Activated CD8-positive, alpha-beta T cell treated with anti-CD3 and anti-CD28 coated beads, Interleukin-2, amount 10 ng/mL, durations not matched to agents 7 days and 5 days (primary cell): ENCODE data around the gene DTNA. TPM values are rescaled to one million over a fixed set of nuclear protein-coding genes. Genes with fewer than 3 reads are reported as not detected.

ENCODE experiments used
- ATAC-seq: fragments of 150-1000 bp; cut with Tn5 transposase; one replicate; pipeline ENCODE4 v1.10.0; 2021; ENCODE audit warnings: moderate library complexity
- CTCF ChIA-PET: fragments of 350-600 bp; sonication (Branson Sonifier 250); formaldehyde crosslinking; loops from one replicate; lab custom pipeline; 2021; ENCODE audit warnings: antibody characterized with exemption; lab: Charles Lee
- POLR2A ChIA-PET: fragments of 350-600 bp; sonication (Branson Sonifier 250); formaldehyde crosslinking; loops from one replicate; lab custom pipeline; 2021; ENCODE audit warnings: antibody characterized with exemption; lab: Charles Lee
- DNase-seq: peaks from one replicate; pipeline ENCODE4 v3.0.0-alpha.2; 2020
- H3K27ac Mint-ChIP-seq: one replicate; pipeline ENCODE4 v1.8.0; 2021; ENCODE audit warnings: mild to moderate bottlenecking, mixed read lengths
- H3K27me3 Mint-ChIP-seq: one replicate; pipeline ENCODE4 v1.8.0; 2021; ENCODE audit warnings: low read depth, mixed read lengths
- H3K36me3 Mint-ChIP-seq: one replicate; pipeline ENCODE4 v1.8.0; 2021; ENCODE audit warnings: low read depth, mixed read lengths
- H3K4me1 Mint-ChIP-seq: one replicate; pipeline ENCODE4 v1.8.0; 2021; ENCODE audit warnings: low read depth, mixed read lengths
- H3K4me3 Mint-ChIP-seq: one replicate; pipeline ENCODE4 v1.8.0; 2021; ENCODE audit warnings: mild to moderate bottlenecking, mixed read lengths
- H3K9me3 Mint-ChIP-seq: one replicate; pipeline ENCODE4 v1.8.0; 2022; ENCODE audit warnings: mixed read lengths; ENCODE audit not compliant: insufficient read depth
- total RNA-seq, 2 experiments: library from RNA; stranded (reverse); gene quantifications; one replicate each; pipeline ENCODE4 v1.2.3, GENCODE V29; 2021

DTNA gene
- total RNA-seq, 2 experiments from 2014 or later: not detected

- H3K27me3 Mint-ChIP-seq: peaks cover 1% of the 10 kb centered on the region
- H3K4me3 Mint-ChIP-seq: no peak overlapping the region
- no peak for ATAC-seq
- H3K36me3 Mint-ChIP-seq: no peaks in the 10 kb centered on the region
- H3K4me1 Mint-ChIP-seq: no peaks in the 10 kb centered on the region
- no peaks in the 10 kb centered on the region for H3K9me3 Mint-ChIP-seq
- DNase-seq: no peak
- CTCF ChIA-PET: no interaction called here
- POLR2A ChIA-PET: no interaction called here
- H3K27ac Mint-ChIP-seq: no peak overlapping the region
Measured at GRCh38 chr18:34773961-34774766, 64.1 kb downstream of the DTNA start.

- peaks cover 2% of the 10 kb centered on the region for H3K27me3 Mint-ChIP-seq
- POLR2A ChIA-PET: no interaction called here
- DNase-seq: no peak
- H3K27ac Mint-ChIP-seq: no peak overlapping the region
- H3K4me1 Mint-ChIP-seq: no peaks in the 10 kb centered on the region
- no peak overlapping the region for H3K4me3 Mint-ChIP-seq
- no peak for ATAC-seq
- CTCF ChIA-PET: no interaction called here
- no peaks in the 10 kb centered on the region for H3K9me3 Mint-ChIP-seq
- no peaks in the 10 kb centered on the region for H3K36me3 Mint-ChIP-seq
Measured at GRCh38 chr18:34775461-34775860, 65.4 kb downstream of the DTNA start.

- ATAC-seq (no peak), DNase-seq (no peak)
- Mint-ChIP-seq H3K36me3 (no peaks in the 10 kb centered on the region), H3K4me3 (no peak overlapping the region), H3K27me3 (peaks cover 10% of the 10 kb centered on the region), H3K4me1 (no peaks in the 10 kb centered on the region), H3K27ac (no peak overlapping the region), H3K9me3 (no peaks in the 10 kb centered on the region)
- ChIA-PET CTCF (interaction anchor here (1.0 kb wide), 1 partner anchor 118 kb away, joined by 4 read pairs; no protein-coding TSS in a partner anchor), POLR2A (no interaction called here)
Measured at GRCh38 chr18:34779112-34779511, 69.0 kb downstream of the DTNA start.

GRCh38 chr18:34780856-34781255 lies 70.8 kb downstream of the DTNA start:
- ATAC-seq (no peak), DNase-seq (no peak)
- POLR2A ChIA-PET: no interaction called here
- Mint-ChIP-seq H3K27me3 (peaks cover 8% of the 10 kb centered on the region), H3K27ac (no peak overlapping the region), H3K36me3 (no peaks in the 10 kb centered on the region), H3K9me3 (no peaks in the 10 kb centered on the region), H3K4me3 (no peak overlapping the region), H3K4me1 (no peaks in the 10 kb centered on the region)
- CTCF ChIA-PET: no interaction called here

GRCh38 chr18:34783501-34783900 lies 73.4 kb downstream of the DTNA start:
- no peaks in the 10 kb centered on the region for H3K36me3 Mint-ChIP-seq
- DNase-seq (no peak), ATAC-seq (no peak)
- ChIA-PET POLR2A (no interaction called here), CTCF (interaction anchor here (1.5 kb wide), 1 partner anchor 122 kb away, joined by 10 read pairs; no protein-coding TSS in a partner anchor)
- peaks cover 12% of the 10 kb centered on the region for H3K27me3 Mint-ChIP-seq
- H3K27ac Mint-ChIP-seq: no peak overlapping the region
- no peak overlapping the region for H3K4me3 Mint-ChIP-seq
- no peaks in the 10 kb centered on the region for H3K9me3 Mint-ChIP-seq
- no peaks in the 10 kb centered on the region for H3K4me1 Mint-ChIP-seq

- no peaks in the 10 kb centered on the region for H3K9me3 Mint-ChIP-seq
- no peak for DNase-seq
- H3K4me3 Mint-ChIP-seq: no peak overlapping the region
- H3K36me3 Mint-ChIP-seq: no peaks in the 10 kb centered on the region
- no peak for ATAC-seq
- ChIA-PET CTCF (interaction anchor here (4.3 kb wide), 1 partner anchor 125 kb away, joined by 31 read pairs; no protein-coding TSS in a partner anchor), POLR2A (no interaction called here)
- H3K27me3 Mint-ChIP-seq: peaks cover 10% of the 10 kb centered on the region
- H3K4me1 Mint-ChIP-seq: no peaks in the 10 kb centered on the region
- no peak overlapping the region for H3K27ac Mint-ChIP-seq
Measured at GRCh38 chr18:34786162-34786741, 76.2 kb downstream of the DTNA start.

- no peaks in the 10 kb centered on the region for H3K9me3 Mint-ChIP-seq
- no peak overlapping the region for H3K4me3 Mint-ChIP-seq
- no peaks in the 10 kb centered on the region for H3K36me3 Mint-ChIP-seq
- no peaks in the 10 kb centered on the region for H3K4me1 Mint-ChIP-seq
- peak; percentile 58 for DNase-seq
- ATAC-seq: peak; percentile 47
- H3K27me3 Mint-ChIP-seq: peaks cover 10% of the 10 kb centered on the region
- ChIA-PET POLR2A (interaction anchor here (0.6 kb wide), 1 partner anchor 430 kb away, joined by 3 read pairs; no protein-coding TSS in a partner anchor), CTCF (interaction anchor here (0.6 to 4.3 kb wide), 10 partner anchors 8 to 665 kb away, joined by 3 to 31 read pairs (median 3); no protein-coding TSS in a partner anchor)
- no peak overlapping the region for H3K27ac Mint-ChIP-seq
Measured at GRCh38 chr18:34787931-34788532, 77.9 kb downstream of the DTNA start.

- Mint-ChIP-seq H3K4me3 (no peak overlapping the region), H3K9me3 (no peaks in the 10 kb centered on the region), H3K27me3 (peaks cover 12% of the 10 kb centered on the region), H3K27ac (no peak overlapping the region), H3K36me3 (no peaks in the 10 kb centered on the region), H3K4me1 (no peaks in the 10 kb centered on the region)
- DNase-seq (no peak), ATAC-seq (no peak)
- POLR2A ChIA-PET: no interaction called here
- CTCF ChIA-PET: interaction anchor here (4.3 kb wide), 1 partner anchor 128 kb away, joined by 31 read pairs; no protein-coding TSS in a partner anchor
Measured at GRCh38 chr18:34789768-34790344, 79.8 kb downstream of the DTNA start.

- no peak for ATAC-seq
- H3K36me3 Mint-ChIP-seq: no peaks in the 10 kb centered on the region
- DNase-seq: no peak
- peaks cover 3% of the 10 kb centered on the region for H3K4me1 Mint-ChIP-seq
- H3K9me3 Mint-ChIP-seq: no peaks in the 10 kb centered on the region
- ChIA-PET CTCF (no interaction called here), POLR2A (no interaction called here)
- no peak overlapping the region for H3K27ac Mint-ChIP-seq
- peaks cover 11% of the 10 kb centered on the region for H3K27me3 Mint-ChIP-seq
- H3K4me3 Mint-ChIP-seq: no peak overlapping the region
Measured at GRCh38 chr18:34794348-34794747, 84.2 kb downstream of the DTNA start.

GRCh38 chr18:34795070-34795732 lies 85.1 kb downstream of the DTNA start:
- DNase-seq: no peak

GRCh38 chr18:34796035-34796657 lies 86.0 kb downstream of the DTNA start:
- no peaks in the 10 kb centered on the region for H3K36me3 Mint-ChIP-seq
- peaks cover 3% of the 10 kb centered on the region for H3K4me1 Mint-ChIP-seq
- CTCF ChIA-PET: interaction anchor here (0.8 kb wide), 1 partner anchor 8 kb away, joined by 3 read pairs; no protein-coding TSS in a partner anchor
- ATAC-seq: no peak
- no peaks in the 10 kb centered on the region for H3K9me3 Mint-ChIP-seq
- peaks cover 7% of the 10 kb centered on the region for H3K27me3 Mint-ChIP-seq
- no peak overlapping the region for H3K27ac Mint-ChIP-seq
- POLR2A ChIA-PET: no interaction called here
- H3K4me3 Mint-ChIP-seq: no peak overlapping the region
- no peak for DNase-seq

More at GRCh38 chr18:34795070-34795732, 85.1 kb downstream of the DTNA start:
- POLR2A ChIA-PET: no interaction called here
- Mint-ChIP-seq H3K27me3 (peaks cover 8% of the 10 kb centered on the region), H3K4me1 (peaks cover 3% of the 10 kb centered on the region), H3K36me3 (no peaks in the 10 kb centered on the region), H3K27ac (no peak overlapping the region), H3K9me3 (no peaks in the 10 kb centered on the region), H3K4me3 (no peak overlapping the region)
- CTCF ChIA-PET: no interaction called here
- no peak for ATAC-seq
